HG02623 (cell line): ENCODE results near the gene CD7.

Experiments used
- ATAC-seq: cut with Tn5 transposase; IDR thresholded peaks from one replicate; pipeline ENCODE4 v1.9.1; 2021; ENCODE audit warnings: moderate library complexity; ENCODE audit not compliant: unreplicated experiment

CD7 gene

DNA sequence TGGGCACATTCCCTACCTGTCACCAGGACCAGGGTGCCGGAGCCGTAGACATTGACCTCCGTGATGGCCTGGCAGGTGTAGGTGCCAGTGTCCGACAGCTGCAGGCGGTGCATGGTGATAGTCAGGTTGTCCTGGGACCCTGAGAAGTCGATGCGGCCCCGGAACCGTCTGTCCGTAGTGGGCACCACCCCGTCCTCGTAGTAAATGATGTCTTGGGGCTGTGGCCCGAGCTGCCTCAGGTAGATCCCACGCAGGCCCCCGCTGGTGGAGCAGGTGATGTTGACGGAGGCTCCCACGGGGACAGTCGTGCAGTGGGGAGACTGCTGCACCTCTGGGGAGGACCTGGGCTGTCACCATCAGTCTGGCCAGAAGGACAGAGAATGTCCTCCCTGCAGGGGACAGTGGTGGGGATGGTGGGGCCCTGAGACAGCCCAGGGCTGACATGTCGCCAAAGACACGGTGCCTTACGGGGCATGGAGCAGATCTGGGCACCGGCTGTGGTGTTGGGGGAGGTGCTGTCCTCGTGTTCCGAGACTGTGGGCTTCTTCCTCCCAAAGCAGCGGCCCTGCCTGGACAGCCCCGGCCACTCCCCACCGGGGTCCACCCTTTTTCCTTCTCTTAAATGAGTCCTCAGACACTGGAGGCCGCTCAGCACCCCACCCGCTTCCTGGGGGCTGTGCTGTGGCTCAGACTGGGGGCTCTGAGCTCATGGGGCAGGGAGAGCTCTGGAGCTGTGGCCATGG lies 586 bp downstream of the CD7 start:
- no peak for ATAC-seq

DNA sequence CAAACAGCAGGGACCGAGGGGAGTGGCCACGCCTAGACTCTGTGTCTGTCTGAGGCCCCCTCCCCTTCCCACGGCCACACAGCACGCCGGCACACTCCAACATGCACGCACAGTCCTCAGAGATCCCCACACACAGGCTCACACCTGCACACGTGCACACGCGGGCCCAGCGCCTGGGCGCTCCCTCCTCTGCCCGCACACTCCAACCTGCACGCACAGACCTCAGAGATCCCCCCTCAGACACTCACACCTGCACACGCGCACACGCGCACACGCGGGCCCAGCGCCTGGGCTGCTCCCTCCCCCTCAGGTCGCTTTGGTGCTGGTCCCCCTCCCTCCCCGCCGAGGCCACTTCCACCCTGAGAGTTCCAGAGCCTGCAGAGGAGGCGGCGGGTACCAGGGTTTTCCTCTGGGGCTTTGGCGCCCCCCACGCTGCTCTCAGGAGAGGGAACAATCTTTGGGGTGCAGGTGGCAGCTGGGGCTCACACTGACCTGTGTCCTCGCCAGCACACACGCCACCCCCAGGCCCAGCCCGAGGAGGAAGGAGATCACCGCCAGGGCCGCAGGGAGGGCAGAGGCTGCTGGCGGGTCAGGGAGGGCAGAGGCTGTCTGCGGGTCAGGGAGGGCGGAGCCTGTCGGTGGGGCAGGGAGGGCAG lies 1.6 kb downstream of the CD7 start:
- no peak for ATAC-seq

DNA sequence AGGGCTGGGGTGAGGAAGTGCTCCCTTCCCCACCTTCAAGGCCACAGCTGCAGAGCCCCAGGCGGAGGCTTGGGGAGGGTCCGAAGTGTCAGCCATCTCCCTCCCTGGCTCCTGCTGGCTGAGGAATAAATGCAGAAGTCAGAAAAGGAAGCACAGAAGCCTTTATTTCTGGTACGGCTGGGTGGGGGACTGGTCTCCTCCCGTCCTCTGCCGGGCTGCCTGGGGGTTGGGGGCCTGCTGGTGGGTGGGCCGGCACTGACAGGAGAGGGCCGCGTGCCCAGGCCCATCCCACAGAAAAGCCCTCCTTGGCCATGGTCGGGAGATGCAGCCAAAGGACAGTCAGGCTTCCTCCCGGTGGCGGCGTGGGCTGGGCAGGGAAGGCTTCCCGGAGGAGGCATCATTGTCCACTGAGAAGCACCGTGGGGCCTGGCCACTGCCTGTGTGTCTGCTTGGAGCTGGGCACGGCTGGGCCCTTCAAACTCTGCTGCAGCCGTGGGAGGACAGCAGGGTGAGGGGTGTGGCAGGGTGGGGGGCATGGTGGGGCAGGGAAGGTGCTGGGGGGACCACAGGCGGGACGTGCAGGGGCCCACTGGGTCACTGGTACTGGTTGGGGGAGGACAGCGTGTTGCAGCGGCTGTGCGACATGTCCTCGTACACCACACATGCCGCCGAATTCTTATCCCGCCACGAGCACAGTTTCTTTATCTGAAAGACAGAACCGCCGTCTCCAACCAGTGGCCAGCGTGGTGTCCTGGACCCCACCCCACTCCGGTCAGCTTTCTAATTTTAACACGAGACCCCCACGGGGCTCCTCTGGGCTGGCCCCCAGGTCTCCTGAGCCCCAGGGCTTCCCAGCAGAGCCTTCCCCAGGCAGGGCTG lies 2.4 kb downstream of the CD7 start:
- ATAC-seq = no peak

DNA sequence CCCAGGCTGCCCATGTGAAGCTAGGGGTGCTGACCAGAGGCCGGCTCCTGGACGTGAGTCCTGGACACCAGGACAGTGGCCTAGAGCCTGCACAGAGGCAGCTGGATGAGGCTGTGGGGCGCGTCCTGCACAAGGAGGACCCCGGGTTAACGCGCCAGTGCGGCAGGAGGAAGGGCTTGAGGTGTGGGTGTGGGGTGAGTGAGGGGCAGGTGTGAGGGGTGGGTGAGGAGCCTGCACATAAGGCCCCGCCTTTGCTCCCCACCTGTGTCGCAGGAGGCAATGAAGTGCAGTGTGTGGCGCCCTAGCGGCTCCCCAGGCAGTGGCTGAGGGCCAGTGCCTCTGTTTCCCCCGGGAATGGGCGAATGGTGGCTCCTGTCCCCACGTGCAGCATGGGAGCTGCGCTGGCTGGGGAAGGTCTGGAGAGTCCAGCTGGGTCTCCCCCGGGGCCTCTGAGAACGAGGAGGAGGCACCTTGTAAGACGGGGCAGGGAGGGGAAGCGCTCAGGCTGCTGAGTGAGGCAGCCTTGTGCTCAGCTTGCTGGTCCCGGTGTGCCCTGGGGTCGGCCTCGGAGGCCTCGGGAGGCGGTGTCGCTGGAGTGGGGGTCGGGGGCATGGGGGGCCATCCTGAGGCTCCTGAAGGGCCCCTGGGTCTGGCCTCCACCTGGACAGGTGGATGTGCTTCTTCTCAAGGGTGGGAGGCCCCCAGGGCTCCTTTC lies 3.2 kb downstream of the CD7 start:
- ATAC-seq = no peak

DNA sequence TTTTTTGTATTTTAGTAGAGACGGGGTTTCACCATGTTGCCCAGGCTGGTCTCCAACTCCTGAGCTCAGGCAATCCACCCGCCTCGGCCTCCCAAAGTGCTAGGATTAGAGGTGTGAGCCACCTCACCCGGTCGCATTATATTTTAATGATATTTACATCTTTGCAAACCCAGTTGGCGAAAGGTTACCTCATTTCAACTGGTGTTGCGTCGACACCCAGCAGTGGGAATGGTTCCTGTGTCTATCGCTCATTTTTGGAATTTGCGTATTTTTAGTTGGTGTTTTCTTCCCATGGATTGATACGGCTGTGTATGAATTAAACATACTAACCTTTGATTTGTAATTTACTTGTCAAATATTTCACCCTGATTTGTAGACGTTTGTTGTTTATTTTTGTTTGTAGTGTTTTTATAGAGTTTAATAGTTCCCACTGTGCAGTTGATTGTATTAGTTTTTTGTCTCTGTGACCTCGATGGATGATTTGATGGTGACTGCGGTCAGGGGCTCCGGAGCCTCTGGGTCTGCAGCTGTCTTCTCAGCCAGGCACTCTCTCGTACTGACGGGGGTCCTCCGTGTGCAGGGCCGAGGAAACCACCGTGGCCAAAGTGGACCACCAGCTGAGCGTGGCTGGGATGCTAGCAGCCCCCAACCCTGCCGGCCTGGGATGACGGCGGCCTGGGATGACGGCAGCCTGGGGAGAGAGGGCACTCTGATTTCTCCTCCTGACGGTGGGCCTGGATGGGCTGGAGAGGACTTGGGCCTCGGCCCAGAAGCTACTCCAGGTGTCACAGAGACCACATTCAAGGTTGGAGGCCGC lies 4.0 kb downstream of the CD7 start:
- no peak for ATAC-seq

DNA sequence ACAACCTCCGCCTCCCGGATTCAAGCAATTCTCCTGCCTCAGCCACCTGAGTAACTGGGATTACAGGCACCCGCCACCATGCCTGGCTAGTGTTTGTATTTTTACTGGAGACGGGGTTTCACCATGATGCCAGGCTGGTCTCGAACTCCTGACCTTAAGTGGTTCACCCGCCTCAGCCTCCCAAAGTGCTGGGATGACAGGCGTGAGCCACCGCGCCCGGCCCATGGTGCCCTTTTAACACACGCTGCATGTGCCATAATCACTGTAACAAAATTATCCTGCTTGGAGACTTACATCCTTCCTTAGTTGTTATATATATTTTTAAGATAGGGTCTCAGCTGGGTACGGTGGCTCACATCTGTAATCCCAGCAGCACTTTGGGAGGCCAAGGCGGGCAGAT lies 5.4 kb downstream of the CD7 start:
- ATAC-seq = no peak

DNA sequence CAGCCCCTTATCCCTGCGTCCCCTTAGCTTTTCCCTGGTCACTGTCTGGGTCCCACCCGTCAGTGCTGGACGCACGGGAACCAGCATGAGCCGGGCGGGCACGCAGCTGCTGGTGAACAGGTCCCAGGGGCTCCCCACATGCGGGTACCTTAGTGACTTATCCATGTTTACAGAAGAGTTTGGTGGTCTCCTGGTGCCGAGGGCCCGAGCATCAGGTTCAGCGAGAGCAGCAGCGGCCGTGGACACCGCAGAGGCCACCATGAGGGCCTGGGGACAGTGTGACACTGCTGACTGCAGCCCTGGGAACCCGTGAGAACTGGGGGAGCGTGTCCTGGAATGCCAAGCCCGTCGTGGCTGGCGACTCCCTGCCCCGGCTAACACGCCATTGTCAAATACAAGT lies 6.5 kb downstream of the CD7 start:
- no peak for ATAC-seq

DNA sequence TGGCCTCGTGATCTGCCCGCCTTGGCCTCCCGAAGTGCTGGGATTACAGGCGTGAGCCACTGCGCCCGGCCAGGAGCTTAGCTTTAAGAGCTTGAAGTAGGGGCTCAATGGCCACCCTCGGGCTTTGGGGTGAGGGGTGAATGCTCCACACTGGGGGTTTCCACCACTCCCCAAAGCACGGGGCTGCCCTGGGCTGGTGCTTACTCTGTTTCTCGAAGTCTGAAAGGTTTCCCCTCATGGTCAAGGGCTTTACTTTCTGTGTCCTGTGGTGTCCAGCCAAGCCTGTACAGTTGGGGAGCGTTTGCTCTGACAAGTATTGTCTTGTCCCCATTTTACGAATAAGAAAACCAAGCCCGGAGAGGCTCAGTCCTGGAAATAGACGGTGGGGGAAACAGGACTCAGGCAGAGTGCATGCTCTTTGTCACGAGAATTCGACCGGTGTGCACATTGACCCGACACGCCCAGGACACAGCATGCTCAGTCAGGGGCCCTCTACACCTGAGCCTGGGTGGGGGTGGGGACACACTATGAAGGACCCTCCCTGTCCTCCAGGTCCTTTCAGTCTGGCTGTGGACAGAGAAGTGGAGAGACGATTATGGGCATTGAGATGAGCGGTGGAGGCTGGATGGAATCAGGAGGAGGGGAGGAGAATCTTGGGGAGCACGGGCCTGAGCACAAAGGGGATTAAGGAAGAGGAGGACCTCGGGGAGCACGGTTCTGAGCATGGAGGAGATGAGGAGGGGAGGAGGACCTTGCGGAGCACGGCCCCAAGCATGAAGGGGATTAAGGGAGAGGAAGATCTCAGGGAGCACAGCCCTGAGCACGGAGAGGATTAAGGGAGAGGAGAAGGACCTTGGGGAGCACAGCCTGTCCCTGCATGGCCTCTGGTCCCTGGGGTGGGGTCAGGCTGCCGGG lies 7.5 kb downstream of the CD7 start:
- no peak for ATAC-seq

DNA sequence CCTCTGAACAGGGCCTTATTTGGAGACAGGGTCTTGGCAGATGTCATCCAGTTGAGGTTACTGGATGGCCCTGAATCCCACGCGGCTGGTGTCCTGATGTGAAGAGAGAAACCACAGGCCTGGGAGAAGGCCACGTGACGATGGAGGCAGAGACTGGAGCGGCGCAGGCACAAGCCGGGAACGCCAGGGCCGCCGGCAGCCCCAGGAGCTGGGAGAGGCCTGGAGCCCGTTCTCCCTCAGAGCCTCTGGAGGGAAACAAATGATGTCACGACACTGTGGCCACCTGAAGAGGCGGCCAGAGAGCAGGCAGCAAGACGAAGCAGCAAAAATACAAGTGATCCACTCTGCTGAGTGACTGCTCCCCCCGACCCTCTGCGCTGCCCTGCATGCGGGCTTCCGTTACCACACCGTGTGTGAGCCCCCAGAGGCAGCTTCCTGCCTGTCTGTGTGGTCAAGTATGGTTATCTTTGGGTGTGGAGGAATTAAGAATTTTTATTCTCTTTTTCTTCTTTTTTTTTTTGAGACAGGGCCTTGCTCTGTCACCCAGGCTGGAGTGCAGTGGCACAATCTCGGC lies 11.6 kb downstream of the CD7 start:
- ATAC-seq = no peak

DNA sequence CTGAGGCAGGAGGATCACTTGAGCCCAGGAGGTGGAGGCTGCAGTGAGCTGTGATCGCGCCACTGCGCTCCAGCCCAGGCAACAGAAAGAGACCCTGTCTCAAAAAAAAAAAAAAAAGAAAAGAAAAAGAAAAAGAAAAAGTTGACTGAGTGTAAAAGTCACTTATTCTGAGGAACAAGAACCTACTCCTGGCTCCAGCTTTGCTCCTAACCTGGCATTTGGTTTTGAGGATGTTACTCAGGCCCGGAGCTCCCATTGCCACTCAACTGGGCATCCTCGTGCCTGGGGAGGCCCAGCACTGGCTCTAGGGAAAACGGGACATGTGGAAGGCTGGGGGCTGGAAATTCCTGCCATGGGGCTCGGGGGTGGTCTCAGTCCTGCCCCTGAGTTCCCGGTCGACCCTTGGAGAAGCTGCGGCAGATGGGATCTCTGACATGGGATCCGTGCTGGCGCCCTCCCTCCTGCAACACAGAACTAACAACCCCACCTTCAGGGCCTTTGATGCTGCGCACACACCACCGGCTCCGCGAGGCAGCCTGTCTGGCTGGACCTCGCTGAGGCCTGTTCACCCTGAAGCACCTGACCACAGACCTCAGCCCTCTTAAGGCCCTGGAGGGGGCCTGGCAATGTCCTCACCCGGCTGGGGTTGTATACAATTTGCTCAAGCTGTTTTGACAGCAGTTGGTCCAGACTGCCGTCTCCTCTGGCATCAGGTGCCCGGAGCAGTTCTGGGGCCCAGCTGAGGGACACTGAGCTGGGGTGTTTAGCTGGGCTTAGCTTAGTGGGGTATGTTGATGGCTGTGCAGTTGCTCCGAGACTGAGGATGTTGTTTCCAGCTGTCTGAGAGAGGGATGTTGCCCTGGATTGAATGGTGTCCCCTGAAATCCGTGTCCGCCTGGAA lies 12.3 kb downstream of the CD7 start:
- ATAC-seq = no peak

DNA sequence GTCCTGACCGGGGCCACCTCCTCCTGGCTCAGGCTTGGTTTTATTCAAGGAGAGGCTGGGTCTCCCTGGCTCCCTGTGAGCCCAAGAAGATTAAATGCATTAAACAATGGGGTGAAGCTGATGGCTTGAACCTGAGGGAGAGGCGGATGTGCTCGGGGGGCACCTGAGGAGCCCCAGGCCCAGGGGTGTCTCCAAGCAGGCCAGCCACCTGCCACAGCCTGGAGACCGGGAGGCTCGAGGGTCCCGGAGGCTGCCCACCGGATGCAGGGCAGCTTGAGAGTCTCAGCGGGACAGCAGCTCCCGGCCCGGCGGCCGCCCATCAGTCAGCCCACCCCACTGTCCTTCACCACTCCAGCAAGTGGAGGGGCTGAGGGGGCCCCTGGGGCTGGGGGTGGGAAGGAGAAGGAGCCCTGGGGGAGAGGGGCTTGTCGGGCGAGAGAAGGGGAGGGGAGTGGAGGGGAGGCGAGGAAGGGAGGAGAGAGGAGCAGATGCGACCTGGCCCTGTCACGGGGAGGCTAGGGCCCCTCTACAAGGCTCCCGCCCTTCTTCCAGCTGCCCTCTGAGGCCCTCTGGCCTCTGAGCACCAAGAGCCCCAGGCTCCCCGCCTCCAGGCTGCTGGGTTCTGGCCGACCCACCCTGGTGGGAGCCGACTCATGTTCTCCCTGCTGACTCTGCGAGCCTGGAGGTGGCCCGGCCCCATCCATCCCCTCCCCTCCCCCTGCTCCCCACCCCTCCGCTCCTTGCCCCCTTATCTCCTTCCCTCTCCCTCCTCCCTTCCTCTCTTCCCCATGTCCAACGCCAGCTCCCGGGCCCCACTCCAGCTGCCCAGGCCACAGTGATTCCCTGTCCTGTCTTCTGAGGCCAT lies 13.2 kb downstream of the CD7 start:
- ATAC-seq = no peak

DNA sequence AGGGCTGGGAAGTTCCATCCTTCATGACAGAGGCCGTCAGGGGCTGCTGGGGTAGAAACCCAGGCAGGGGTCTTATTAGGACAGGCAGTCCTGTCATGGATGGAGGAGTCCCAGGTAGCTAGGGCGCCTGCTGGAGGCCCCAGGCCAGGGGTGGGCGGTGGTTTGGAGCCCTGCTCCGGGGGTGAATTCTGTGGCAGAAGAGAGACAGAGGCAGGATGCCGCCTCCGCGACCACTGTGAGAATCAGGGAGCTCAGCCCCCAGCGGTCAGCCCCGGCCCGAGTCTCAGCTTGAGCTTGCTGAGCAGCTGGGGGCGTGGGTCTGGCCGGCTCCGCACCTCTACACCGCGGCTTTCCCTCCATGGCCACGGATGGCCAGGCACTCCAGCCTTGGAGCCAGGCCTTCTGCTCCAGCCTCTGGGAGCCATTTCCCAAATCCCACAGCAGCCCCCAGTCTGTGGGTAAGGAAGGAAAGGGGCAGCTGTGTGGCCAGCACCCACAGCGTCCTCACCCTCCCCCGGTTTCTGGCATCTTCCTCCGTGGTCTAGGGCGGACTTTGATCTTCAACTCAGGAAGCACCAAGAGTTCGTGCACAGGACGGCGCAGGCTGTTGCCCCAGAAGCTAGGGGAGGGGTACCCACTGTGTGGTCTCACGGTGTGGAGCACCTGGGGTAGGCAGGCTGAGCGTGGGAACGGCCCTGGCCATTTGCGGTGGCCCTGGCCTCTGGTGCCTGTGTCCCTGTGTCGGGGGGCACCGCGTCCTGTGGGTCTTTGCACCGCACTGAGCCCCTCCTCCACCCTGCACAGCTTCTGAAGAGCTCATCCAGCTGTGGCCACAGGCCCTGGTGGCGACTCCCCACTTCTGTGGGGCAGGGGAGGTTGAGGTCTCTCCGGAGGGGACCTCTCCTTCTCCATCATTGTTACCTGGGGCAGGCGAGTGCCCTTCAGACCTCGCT lies 14.1 kb downstream of the CD7 start:
- ATAC-seq = no peak

DNA sequence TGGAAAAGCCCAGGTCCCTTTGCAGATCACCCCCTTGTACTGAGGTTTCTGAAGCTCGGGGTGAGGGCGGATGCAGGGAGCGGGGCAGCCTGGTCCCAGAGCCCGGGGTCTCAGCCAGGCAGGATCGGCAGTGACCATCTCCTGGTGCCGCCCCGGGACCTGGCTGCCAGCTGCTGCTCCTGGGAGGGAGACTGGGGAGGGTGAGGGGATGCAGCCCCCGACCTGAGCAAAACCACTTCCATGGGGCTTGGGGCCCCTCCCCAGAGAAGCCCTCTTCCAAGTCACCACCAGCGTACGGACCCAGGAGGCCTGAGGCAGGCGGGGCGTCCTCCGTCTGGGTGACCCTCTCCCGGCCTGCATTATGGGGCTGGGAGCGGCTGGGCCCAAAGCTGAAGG lies 14.8 kb downstream of the CD7 start:
- no peak for ATAC-seq

DNA sequence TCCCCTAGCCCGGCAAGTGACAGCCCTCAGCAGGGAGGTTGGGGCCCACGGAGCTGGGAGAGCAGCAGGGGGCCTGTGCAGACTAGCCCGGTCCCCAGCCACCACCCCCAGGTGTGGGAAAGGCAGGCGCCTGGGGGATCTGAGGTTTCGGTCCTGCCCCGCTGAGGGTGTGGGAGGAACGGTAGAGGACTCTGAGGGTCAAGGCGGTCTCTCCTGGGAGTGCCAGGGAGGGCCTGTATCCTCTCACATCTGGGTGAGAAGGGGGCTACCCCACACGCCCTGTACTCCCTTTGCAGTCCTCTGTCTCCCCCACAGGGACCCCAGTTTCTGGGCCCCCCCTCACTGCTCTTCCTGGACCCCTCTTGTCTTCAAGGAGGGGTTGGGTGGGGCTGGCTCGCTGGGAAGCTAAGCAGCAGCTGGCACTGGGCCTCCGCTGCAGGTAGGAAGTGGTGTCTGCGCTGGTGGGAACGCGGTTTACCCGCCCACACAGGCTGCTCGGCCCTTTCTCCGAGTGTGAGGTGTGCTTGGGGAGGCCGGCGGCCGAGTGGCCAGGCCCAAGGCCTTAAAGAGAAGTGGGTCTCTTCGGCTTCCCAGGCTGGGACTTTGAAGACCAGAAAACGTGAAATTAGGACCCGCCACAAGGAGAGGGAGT lies 15.4 kb downstream of the CD7 start:
- ATAC-seq = no peak

DNA sequence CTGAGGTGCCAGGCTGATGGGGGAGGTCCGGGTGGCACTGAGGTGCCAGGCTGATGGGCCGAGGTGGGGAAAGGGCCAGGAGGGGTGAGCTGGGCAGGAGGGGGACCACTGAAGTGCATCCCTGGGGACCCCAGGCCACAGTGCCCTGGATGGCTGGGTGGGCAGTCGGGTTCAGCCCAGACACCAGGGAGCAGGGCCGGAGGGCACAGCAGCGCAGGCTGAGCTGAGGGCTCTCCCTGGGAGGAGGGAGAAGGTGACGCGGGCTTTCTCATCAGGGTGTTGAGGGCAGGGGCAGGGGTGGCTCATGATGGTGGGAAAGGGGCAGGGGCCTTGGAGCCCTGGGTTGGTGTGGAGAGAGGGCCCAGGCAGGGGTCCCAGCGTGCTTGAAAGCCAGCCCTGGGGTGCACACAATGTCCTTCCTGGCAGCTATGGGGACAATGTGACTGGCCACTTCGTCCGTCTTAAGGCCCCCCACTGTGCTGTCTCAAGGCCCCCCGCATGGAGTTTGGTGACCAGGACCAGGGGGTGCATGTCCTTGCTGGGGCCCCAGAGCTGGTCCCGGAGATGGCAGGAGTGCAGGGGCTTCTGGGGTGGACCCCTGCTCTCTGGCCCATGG lies 16.0 kb downstream of the CD7 start:
- no peak for ATAC-seq
